GM12874 (cell line): Measurements from ENCODE around the gene SLC6A3.

Experiments used
- TF ChIP-seq, protein P1 (sequence below): IDR thresholded peaks from 2 replicates; pipeline ENCODE4 v1.5.1; 2011; ENCODE audit warnings: low read depth, mild to moderate bottlenecking, control low read depth, low read length, moderate library complexity; ENCODE audit not compliant: insufficient read depth

Gene SLC6A3

DNA sequence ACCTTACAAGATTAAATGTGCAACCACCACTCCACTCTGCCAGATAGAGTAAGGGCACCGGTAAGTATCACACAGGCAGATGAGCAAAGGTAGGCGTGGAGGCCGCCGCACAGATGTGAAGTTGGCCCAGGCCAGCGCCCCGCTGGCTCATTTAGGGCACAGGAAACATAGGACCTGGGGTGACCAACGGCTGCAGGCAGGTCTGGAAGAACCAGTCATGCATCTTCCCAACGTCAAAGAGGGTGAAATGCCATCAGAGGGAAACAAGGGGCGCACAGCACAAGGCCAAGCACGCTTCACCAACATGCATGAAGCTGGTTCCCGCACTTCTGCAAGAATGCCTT lies 31.7 kb upstream of the SLC6A3 start:
- TF ChIP-seq, protein P1, sequence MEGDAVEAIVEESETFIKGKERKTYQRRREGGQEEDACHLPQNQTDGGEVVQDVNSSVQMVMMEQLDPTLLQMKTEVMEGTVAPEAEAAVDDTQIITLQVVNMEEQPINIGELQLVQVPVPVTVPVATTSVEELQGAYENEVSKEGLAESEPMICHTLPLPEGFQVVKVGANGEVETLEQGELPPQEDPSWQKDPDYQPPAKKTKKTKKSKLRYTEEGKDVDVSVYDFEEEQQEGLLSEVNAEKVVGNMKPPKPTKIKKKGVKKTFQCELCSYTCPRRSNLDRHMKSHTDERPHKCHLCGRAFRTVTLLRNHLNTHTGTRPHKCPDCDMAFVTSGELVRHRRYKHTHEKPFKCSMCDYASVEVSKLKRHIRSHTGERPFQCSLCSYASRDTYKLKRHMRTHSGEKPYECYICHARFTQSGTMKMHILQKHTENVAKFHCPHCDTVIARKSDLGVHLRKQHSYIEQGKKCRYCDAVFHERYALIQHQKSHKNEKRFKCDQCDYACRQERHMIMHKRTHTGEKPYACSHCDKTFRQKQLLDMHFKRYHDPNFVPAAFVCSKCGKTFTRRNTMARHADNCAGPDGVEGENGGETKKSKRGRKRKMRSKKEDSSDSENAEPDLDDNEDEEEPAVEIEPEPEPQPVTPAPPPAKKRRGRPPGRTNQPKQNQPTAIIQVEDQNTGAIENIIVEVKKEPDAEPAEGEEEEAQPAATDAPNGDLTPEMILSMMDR = no peak

DNA sequence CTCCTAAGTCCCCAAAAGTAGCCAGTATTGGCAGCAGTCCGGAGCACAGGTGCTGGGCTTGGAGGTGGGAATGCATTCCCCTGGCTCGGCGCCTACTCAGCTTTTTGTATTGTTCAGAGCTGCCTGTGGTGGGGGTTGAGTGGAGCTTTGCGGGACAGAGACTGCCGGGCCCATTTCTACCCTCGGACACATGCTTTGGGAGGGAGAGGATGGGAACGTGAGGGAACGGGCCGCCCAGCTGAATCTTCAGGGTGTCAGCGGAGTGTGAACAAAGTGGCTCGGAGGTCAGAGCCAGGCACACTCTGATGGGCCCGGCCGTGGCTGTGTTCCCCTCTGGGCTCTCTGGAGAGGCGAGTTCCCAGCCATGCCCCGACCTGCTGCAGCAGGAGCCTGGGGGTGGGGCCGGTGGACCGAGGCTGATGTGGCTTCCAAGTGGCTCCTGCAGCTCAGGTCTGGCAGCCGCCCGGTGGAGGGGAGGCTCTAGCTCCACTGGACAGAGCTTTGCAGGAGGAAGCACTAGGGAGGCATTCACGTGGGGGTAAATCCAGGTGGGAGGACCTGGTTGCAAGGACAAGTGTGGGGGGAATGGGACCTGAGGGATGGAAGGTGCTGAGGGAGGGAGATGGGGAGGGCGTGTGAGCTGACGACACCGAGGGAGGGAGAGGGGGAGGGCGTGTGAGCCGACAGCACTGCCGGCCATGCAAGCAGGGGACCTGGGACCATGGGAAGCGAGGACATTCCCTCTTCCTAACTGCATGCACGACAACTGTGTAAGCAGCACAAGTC lies 31.1 kb upstream of the SLC6A3 start:
- TF ChIP-seq, protein P1 = no peak

GRCh38 chr5:1474866-1475543 lies 29.8 kb upstream of the SLC6A3 start:
- TF ChIP-seq, protein P1 = no peak

GRCh38 chr5:1474183-1474839 lies 29.1 kb upstream of the SLC6A3 start:
- TF ChIP-seq, protein P1 = no peak

DNA sequence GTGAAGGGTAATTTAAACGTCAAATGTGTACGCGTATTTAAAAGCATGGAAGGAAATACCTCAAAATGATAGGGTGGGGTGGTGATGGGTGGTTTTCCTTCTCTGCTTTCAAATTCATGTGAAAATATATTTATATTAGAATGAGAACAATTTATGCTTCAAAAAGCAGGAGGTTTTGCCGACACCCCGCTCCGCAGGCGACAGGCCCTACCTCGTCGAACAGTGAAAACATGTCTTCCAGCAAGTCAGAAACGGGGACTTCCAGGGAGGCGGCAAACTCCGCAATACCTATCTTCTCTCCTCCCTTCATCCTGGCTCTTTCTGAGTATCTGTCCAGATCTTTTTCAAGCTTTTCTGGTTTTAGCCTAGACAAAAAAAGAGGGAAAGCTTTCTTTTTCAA lies 28.5 kb upstream of the SLC6A3 start:
- TF ChIP-seq, protein P1 = no peak

DNA sequence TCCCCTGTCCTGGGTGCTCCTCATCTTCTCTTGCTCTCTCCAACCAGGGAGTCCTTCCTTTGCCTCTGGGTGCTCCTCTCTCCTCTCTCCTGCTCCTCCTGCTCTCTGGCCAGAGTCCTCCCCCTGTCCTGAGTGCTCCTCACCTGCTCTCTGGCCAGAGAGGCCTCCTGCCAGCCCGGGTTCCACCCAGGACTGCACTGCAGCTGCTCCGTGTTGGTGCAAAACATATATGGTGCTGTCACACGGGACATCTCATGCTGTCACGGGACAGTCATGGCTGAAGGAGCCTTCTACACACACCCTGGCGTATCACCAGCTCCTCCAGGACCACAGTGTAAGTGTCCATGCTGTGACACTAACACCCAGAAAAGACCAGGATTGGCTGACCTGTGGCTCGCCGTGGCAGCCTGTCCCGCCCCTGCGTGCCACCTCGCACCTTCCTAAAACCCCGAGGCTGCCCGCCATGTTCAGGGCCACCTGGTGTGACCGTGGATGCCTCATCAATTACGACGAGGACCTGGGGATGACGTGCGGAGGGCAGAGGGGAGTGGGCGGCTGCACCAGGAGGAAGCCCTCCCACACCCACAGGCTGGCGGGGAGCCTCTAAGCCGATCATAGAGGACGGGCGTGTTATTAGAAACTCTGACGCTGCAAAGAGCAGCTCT lies 27.9 kb upstream of the SLC6A3 start:
- TF ChIP-seq, protein P1 = no peak
